Cortex of kidney (tissue), 1 donor: ENCODE measurements around the gene FOXC2.

Experiments used
- DNase-seq: peaks from one replicate; lab custom pipeline; 2025; lab: John Stamatoyannopoulos, UW

Gene FOXC2

GRCh38 chr16:86556576-86556975 lies 10.1 kb upstream of the FOXC2 start:
- DNase-seq, result no peak

DNA sequence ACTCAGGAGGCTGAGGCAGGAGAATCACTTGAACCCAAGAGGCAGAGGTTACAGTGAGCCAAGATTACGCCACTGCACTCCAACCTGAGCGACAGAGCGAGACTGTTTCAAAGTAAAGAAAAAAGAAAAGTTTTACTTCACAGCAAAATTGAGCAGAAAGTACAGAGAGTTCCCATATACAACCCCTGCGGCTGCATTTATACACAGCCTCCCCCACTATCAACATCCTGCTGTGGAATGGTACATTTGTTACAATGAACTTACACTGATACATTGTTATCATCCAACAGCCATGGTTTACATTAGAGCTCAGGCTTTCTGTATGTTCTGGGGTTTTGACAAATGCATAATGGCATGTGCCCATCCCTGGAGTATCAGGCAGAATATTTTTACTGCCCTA lies 9.0 kb upstream of the FOXC2 start:
- DNase-seq, result no peak

GRCh38 chr16:86558355-86559193 lies 8.1 kb upstream of the FOXC2 start:
- no peak for DNase-seq

DNA sequence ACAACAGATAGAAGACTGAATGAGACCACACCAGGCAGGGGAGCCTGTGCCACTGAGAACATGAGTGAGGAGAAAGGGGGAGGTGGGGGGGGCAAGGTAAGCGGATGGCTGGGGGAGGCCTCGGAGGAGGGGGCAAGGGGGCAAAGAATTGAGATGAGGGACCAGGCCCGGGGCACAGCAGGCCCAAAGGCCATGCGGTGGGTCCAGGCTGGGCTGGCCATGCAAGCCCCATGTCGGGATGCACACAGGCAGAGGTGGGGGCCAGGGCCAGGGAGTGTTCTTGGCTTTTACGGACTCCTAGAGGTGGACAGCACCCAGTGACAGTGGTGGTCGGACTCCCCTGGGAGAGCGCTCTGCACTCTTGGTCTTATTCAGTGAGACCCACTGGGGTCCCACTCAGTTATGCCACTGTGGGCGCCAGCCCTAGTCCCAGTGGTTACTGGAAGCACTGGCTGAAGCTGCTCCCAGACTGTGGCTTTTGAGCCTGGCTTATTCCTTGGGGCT lies 6.8 kb upstream of the FOXC2 start:
- DNase-seq, result no peak

- no peak for DNase-seq
Measured at GRCh38 chr16:86562356-86562755, 4.3 kb upstream of the FOXC2 start.

DNA sequence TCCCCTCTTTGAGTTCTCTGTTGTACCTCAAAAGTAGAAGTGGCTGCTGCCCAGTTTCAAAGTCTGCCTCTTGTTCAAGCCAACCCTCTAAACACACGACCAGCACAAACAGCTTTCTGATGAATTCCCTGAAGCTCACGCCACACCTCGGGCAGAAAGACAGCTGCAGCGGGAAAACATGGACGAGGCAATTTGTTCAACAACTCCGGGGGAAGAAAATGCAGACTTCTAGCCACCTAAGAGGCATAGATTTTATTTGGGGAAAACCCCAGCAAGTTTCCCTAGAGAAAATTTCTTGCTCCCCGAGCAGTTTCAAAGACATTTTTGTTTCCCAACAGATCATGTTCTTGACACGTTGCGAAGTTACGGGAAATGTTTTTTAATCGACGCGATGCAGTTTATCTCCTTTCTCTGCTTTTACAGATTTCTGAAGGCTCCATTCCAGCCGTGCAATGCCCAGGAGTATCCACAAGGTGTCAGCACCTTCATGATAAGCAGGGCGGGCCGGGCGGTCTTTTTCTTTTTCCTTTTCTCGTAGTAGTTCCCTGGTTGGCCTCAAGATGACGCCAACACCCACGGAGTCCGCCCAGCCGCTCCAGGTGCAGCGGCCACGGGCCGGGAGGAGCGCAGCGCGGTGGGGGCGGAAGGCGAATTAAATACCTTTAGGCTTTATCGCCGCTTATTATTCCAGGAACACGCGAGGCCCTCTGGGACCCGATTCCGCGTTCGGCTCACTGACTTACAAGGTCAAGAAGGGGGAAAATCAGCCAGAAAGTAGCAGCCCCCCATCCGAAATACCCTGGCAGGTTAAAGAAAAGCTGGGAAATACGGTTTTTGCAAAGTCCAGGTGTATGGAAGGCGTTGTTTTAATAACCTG lies 2.9 kb upstream of the FOXC2 start:
- no peak for DNase-seq

DNA sequence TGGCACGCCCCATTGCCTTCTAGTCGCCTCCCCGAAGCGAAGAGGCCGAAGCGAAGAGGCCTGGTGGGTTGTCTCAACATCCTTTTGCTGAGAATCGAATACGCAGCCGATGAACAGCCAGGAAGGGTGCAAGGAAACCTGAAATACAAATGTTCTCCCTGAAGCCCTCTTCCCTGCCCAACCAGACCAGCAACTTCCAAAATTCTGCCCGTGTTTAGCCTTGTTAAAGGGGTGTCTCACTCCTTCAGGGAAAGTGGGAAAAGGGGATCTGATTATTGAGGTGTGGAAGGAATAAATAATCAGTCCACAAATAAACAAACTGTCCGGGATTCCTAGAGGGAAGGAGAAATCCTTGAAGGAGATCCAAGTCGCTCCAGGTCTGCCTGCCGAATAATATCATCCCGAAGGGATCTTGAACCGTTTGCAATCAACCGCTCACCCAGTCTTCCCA lies 1.4 kb upstream of the FOXC2 start:
- DNase-seq, result no peak

DNA sequence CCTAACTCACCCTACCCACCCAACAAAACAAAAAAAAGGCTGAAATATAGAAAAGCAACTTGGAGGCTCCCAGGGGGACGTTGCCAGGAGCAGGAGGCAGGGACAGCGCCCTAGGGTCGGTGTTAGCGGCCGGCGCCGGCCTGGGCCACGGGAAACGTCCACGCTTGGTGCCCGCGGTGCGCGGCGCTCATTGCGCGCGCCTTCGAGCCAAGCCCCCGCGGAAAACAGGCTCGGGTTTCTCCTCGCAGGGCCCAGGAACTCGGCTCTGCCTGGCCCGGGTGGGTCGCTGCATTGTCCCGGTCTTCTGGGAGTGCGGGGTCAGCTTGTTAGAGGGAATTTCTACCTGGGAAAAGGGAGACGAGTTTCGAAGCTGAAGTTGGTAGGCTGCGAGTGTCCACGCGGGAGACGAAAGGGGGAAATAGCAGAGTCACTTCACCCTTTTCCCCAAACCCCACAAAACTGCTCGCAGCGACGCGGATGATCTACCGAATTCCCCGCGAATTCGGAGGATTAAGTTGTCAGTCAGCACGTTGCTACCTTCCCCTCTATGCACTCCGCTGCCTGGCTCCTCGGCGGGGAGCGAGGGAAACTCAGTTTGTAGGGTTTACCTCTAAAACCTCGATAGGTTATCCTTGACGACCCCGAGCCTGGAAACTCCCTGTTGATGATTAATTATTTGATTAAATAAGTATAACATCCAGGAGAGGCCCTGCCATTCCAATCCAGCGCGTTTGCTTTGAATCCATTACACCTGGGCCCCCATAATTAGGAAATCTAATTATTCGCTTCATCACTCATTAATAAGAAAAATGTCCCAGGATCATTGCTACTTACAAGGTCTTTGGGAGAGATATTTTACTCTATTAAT lies 751 bp upstream of the FOXC2 start:
- DNase-seq, result no peak

DNA sequence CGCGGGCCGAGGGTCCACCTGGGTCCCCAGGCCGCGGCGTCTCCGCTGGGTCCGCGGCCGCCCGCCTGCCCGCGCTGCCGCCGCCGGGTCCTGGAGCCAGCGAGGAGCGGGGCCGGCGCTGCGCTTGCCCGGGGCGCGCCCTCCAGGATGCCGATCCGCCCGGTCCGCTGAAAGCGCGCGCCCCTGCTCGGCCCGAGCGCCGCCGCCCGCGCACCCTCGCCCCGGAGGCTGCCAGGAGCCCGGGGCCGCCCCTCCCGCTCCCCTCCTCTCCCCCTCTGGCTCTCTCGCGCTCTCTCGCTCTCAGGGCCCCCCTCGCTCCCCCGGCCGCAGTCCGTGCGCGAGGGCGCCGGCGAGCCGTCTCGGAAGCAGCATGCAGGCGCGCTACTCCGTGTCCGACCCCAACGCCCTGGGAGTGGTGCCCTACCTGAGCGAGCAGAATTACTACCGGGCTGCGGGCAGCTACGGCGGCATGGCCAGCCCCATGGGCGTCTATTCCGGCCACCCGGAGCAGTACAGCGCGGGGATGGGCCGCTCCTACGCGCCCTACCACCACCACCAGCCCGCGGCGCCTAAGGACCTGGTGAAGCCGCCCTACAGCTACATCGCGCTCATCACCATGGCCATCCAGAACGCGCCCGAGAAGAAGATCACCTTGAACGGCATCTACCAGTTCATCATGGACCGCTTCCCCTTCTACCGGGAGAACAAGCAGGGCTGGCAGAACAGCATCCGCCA lies 504 bp downstream of the FOXC2 start:
- no peak for DNase-seq

GRCh38 chr16:86567701-86568581 lies 1.3 kb downstream of the FOXC2 start:
- no peak for DNase-seq

DNA sequence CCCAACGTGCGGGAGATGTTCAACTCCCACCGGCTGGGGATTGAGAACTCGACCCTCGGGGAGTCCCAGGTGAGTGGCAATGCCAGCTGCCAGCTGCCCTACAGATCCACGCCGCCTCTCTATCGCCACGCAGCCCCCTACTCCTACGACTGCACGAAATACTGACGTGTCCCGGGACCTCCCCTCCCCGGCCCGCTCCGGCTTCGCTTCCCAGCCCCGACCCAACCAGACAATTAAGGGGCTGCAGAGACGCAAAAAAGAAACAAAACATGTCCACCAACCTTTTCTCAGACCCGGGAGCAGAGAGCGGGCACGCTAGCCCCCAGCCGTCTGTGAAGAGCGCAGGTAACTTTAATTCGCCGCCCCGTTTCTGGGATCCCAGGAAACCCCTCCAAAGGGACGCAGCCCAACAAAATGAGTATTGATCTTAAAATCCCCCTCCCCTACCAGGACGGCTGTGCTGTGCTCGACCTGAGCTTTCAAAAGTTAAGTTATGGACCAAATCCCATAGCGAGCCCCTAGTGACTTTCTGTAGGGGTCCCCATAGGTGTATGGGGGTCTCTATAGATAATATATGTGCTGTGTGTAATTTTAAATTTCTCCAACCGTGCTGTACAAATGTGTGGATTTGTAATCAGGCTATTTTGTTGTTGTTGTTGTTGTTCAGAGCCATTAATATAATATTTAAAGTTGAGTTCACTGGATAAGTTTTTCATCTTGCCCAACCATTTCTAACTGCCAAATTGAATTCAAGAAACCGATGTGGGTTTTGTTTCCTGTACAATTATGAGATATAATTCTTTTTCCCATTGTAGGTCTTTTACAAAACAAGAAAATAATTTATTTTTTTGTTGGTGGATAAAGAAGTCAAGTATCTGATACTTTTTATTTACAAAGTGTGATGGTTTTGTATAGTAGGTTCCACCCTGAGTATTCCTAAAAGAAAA lies 2.3 kb downstream of the FOXC2 start:
- DNase-seq, result no peak

DNA sequence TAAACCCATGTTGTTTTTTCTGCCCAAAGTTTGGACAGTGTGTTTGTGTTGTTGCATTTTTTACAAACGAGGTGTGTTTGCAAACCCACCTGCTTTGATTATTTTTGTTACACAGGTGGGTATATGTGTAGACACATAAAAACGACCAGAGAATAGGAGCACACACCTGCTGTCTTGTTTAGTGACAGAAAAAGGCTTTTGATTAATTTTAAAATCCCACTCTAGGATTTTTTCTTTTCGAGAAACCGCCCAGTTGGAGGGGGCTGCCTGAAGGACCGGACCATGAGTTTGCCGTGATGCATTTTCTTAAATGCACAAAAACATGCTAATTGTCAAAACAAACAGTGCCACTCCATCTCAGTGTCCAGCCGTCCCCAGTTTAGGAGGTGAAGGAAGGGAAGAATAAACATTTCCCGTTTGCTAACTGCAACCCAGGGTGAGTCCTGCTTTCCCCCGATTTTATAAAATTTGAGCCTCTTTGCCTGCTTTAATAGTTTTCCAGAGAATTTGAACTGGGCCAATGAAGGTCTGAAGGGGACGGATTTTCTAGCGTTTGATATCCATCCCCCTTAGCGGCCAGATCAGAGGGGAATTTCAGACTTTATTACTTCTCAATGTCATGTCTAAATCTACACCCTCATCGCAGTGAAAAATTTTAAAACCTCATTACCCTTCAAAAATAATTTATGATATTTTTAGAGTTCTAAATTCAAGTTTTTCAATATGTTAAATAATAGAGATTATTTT lies 3.2 kb downstream of the FOXC2 start:
- DNase-seq, result no peak

GRCh38 chr16:86570558-86571529 lies 4.2 kb downstream of the FOXC2 start:
- DNase-seq, result no peak

- no peak for DNase-seq
Measured at GRCh38 chr16:86571530-86571915, 4.9 kb downstream of the FOXC2 start.

GRCh38 chr16:86572041-86572521 lies 5.5 kb downstream of the FOXC2 start:
- no peak for DNase-seq

GRCh38 chr16:86572606-86573005 lies 6.0 kb downstream of the FOXC2 start:
- no peak for DNase-seq

DNA sequence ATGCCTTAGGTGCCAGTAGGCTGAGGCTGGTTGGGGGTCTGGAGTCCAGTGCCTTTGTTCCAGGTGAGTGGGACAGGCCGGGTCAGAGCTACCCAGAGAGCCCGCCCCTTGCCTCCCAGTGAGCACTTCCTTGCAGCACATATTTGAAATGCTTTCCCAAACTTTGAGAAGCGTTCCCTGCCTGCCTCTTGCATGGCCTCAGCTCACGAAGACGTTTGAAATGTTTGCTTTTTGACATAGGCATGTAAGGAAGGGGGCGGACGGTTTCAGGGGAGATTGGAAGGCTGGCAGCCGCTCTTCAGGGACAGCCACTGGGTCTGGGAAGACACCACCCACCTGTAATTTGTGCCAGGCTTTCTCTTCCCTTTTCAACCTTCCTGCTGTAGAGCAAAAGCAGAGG lies 6.6 kb downstream of the FOXC2 start:
- no peak for DNase-seq
